Measurements from ENCODE around the gene PARS2.

The PARS2 gene

GRCh38 chr1:54736685-54737084 is 27.6 kb downstream of the PARS2 start:
- no peak for DNase-seq (ENCODE audit: low spot score)

GRCh38 chr1:54728027-54728426 is 36.3 kb downstream of the PARS2 start:
- DNase-seq (ENCODE audit: low spot score): no peak

- DNase-seq (ENCODE audit: low spot score): no peak
Observed at GRCh38 chr1:54724771-54725170, 39.6 kb downstream of the PARS2 start.

- no peak for DNase-seq (ENCODE audit: low spot score)
Observed at GRCh38 chr1:54723985-54724384, 40.3 kb downstream of the PARS2 start.

- no peak for DNase-seq (ENCODE audit: low spot score)
Observed at GRCh38 chr1:54721719-54722118, 42.6 kb downstream of the PARS2 start.

GRCh38 chr1:54716299-54717047 is 47.9 kb downstream of the PARS2 start:
- peak; percentile 24 for DNase-seq (ENCODE audit: low spot score)

- peak; percentile 91 for DNase-seq (ENCODE audit: low spot score)
Observed at GRCh38 chr1:54715493-54716298, 48.6 kb downstream of the PARS2 start, which contains the start of gene TTC4. Gene TTC4 (plus strand): TSS chr1:54715861. CDS start chr1:54715909, 48 bp downstream.

GRCh38 chr1:54714881-54715492 is 49.3 kb downstream of the PARS2 start:
- no peak for DNase-seq (ENCODE audit: low spot score)

GRCh38 chr1:54711536-54711935 is 52.8 kb downstream of the PARS2 start:
- DNase-seq (ENCODE audit: low spot score): no peak

GRCh38 chr1:54710841-54711240 is 53.5 kb downstream of the PARS2 start:
- DNase-seq (ENCODE audit: low spot score): no peak

- DNase-seq (ENCODE audit: low spot score): no peak
Observed at GRCh38 chr1:54710434-54710833, 53.9 kb downstream of the PARS2 start.

GRCh38 chr1:54709547-54710292 is 54.6 kb downstream of the PARS2 start:
- DNase-seq (ENCODE audit: low spot score): no peak

GRCh38 chr1:54708385-54708784 is 55.9 kb downstream of the PARS2 start:
- no peak for DNase-seq (ENCODE audit: low spot score)
